ENCODE results near the gene DYNC1LI1.

- TF ChIP-seq POLR2A (IDR thresholded peaks at IDR 0.05; ENCODE audit: low read length) (no peak), GATA1 (IDR thresholded peaks at IDR 0.05; ENCODE audit: low read depth, low read length) (no peak)
Measured at GRCh38 chr3:32551496-32551895, 19.2 kb downstream of the DYNC1LI1 start.
